Skeletal muscle tissue (tissue), 4 donors: ENCODE measurements around the gene KDM4B. TPM values are rescaled to one million over a fixed set of nuclear protein-coding genes. Genes with fewer than 3 reads are reported as not detected.

ENCODE experiments used
- H3K27ac ChIP-seq: one replicate; pipeline ENCODE4 v1.7.0; 2013; ENCODE audit warnings: mild to moderate bottlenecking, low read depth, low read length, inconsistent platforms
- H3K27me3 ChIP-seq, 3 donors: one replicate each; pipeline ENCODE4 v1.7.0; 2013; ENCODE audit warnings: low read length in 3 of 3; ENCODE audit not compliant: control insufficient read depth in 3 of 3, insufficient read depth in 3 of 3
- H3K36me3 ChIP-seq, 3 donors: one replicate each; pipeline ENCODE4 v1.7.0; 2013; ENCODE audit warnings: low read length in 3 of 3; ENCODE audit not compliant: control insufficient read depth in 3 of 3, insufficient read depth in 3 of 3
- H3K4me1 ChIP-seq, 3 donors: one replicate each; pipeline ENCODE4 v1.7.0; 2013; ENCODE audit warnings: low read length in 3 of 3, mild to moderate bottlenecking in 3 of 3; ENCODE audit not compliant: control insufficient read depth in 3 of 3, insufficient read depth in 3 of 3
- H3K4me3 ChIP-seq, 3 donors: one replicate each; pipeline ENCODE4 v1.7.0; 2013; ENCODE audit warnings: low read length in 3 of 3
- H3K9ac ChIP-seq, 3 donors: one replicate each; pipeline ENCODE4 v1.7.0; 2013; ENCODE audit warnings: low read length in 3 of 3, mild to moderate bottlenecking in 3 of 3, moderate library complexity in 2 of 3, low read depth in 1 of 3
- H3K9me3 ChIP-seq, 3 donors: one replicate each; pipeline ENCODE4 v1.7.0; 2013; ENCODE audit warnings: low read length in 3 of 3; ENCODE audit not compliant: control insufficient read depth in 3 of 3
- total RNA-seq: library from RNA; depleted of rRNA; stranded (reverse); fragments of >200 nt; gene quantifications from one replicate; pipeline ENCODE4 v1.2.3, GENCODE V29; 2014
- donor health status: Osteomylitis.

KDM4B gene
- total RNA-seq, 1 donor from 2014 or later: 11.5 TPM

DNA sequence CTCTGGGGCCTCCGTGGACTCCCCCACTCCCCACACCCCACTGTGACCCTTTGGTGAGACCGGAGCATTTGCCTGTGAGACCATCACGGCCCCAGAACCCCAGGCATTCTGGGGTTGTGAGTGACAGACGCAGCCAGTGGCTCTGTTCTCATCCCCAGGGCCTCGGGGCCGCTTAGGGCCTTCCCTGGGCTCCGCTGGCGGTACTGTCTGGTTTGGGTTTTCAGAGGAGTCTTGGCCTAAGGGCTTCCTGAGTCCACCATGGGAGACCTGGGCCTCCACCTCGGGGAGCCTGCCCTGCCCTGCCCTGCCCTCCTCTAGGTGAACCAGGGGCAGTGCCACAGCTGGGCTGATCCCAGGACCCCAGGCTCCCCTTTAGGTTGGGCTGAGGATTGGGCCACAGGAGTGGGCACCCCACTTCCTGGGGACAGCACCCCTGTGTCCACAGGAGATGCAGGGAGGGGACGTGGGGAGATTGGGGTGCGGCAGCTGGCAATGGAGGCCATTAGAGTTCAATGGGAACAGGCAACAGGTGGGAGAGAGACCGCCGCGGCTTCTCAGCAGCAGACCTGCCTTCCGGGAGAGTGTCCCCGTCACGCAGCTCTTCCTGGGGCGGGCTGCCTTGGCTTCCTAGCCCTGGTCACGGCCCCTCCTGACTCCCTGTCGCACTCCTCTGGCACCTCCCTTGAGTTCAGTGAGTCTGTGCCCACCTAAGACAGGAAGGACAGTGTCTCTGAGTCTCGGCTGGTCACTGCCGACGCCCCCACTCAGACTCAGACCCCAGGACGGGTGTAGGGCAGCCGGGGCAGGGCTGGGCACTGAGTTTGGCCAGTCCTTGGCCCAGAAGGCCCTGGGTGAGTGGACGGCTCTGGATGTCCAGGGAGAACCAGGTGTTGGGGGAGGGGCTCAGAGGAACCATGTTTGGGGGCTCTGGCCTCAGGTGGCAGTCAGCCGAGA is 164.1 kb downstream of the KDM4B start:
- no peaks in the 10 kb centered on the region for H3K9me3 ChIP-seq
- H3K36me3 ChIP-seq: peaks cover 26 to 39% (median 33%) of the 10 kb centered on the region in 3 donors
- H3K4me1 ChIP-seq: peaks cover 4 to 16% (median 14%) of the 10 kb centered on the region in 3 donors
- no peaks in the 10 kb centered on the region for H3K27me3 ChIP-seq
- no peak overlapping the region for H3K9ac ChIP-seq
- no peak overlapping the region for H3K27ac ChIP-seq
- no peak overlapping the region for H3K4me3 ChIP-seq

- H3K36me3 ChIP-seq: peaks cover 28 to 44% (median 43%) of the 10 kb centered on the region in 3 donors
Observed at GRCh38 chr19:5133986-5134595, 165.2 kb downstream of the KDM4B start.

DNA sequence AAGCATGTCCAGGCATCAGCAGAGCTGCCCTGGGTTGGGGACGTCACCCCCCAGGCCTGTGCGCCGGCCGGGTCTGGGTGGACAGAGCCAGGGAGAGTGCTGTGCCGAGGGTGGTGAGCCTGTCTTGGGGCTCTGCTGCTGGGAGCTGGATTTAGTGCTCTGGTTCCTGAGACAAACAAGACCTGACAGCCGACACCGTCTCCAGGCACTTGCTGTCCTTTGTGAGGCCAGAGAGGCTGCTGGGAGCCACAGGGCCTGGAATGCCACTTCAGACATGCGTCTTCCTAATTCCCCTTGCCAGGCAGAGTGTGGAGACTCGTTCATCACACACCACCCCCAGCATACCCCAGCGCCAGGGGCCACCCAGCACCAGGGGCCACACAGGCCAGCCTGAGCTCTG is 165.8 kb downstream of the KDM4B start:
- H3K27me3 ChIP-seq: no peaks in the 10 kb centered on the region
- H3K27ac ChIP-seq: no peak overlapping the region
- H3K4me3 ChIP-seq: no peak overlapping the region
- peaks cover 0 to 5% (median 3%) of the 10 kb centered on the region in 3 donors for H3K4me1 ChIP-seq
- peaks cover 28 to 49% (median 49%) of the 10 kb centered on the region in 3 donors for H3K36me3 ChIP-seq
- no peaks in the 10 kb centered on the region for H3K9me3 ChIP-seq
- H3K9ac ChIP-seq: no peak overlapping the region

More at GRCh38 chr19:5133986-5134595, 165.2 kb downstream of the KDM4B start:
- no peak overlapping the region for H3K4me3 ChIP-seq
- peaks cover 0 to 8% (median 5%) of the 10 kb centered on the region in 3 donors for H3K4me1 ChIP-seq
- no peaks in the 10 kb centered on the region for H3K9me3 ChIP-seq
- H3K27ac ChIP-seq: no peak overlapping the region
- H3K27me3 ChIP-seq: no peaks in the 10 kb centered on the region
- no peak overlapping the region for H3K9ac ChIP-seq

- peaks cover 0 to 5% (median 4%) of the 10 kb centered on the region in 3 donors for H3K4me1 ChIP-seq
- no peaks in the 10 kb centered on the region for H3K27me3 ChIP-seq
- no peak overlapping the region for H3K4me3 ChIP-seq
- H3K36me3 ChIP-seq: peaks cover 32 to 54% (median 52%) of the 10 kb centered on the region in 3 donors
- no peak overlapping the region for H3K9ac ChIP-seq
- H3K27ac ChIP-seq: no peak overlapping the region
- H3K9me3 ChIP-seq: no peaks in the 10 kb centered on the region
Observed at GRCh38 chr19:5136073-5136855, 167.4 kb downstream of the KDM4B start.

- Histone ChIP-seq H3K4me1 (peaks cover 0 to 5% (median 4%) of the 10 kb centered on the region in 3 donors), H3K9me3 (no peaks in the 10 kb centered on the region), H3K27ac (no peak overlapping the region), H3K36me3 (peaks cover 36 to 55% (median 50%) of the 10 kb centered on the region in 3 donors), H3K9ac (no peak overlapping the region), H3K27me3 (no peaks in the 10 kb centered on the region), H3K4me3 (no peak overlapping the region)
Observed at GRCh38 chr19:5137114-5137513, 168.2 kb downstream of the KDM4B start.

- H3K9ac ChIP-seq: no peak overlapping the region
- H3K27ac ChIP-seq: no peak overlapping the region
- no peaks in the 10 kb centered on the region for H3K9me3 ChIP-seq
- H3K4me3 ChIP-seq: no peak overlapping the region
- H3K27me3 ChIP-seq: no peaks in the 10 kb centered on the region
- H3K4me1 ChIP-seq: peaks cover 0 to 5% (median 4%) of the 10 kb centered on the region in 3 donors
- H3K36me3 ChIP-seq: peaks cover 36 to 52% (median 48%) of the 10 kb centered on the region in 3 donors
Observed at GRCh38 chr19:5137571-5138124, 168.7 kb downstream of the KDM4B start.

DNA sequence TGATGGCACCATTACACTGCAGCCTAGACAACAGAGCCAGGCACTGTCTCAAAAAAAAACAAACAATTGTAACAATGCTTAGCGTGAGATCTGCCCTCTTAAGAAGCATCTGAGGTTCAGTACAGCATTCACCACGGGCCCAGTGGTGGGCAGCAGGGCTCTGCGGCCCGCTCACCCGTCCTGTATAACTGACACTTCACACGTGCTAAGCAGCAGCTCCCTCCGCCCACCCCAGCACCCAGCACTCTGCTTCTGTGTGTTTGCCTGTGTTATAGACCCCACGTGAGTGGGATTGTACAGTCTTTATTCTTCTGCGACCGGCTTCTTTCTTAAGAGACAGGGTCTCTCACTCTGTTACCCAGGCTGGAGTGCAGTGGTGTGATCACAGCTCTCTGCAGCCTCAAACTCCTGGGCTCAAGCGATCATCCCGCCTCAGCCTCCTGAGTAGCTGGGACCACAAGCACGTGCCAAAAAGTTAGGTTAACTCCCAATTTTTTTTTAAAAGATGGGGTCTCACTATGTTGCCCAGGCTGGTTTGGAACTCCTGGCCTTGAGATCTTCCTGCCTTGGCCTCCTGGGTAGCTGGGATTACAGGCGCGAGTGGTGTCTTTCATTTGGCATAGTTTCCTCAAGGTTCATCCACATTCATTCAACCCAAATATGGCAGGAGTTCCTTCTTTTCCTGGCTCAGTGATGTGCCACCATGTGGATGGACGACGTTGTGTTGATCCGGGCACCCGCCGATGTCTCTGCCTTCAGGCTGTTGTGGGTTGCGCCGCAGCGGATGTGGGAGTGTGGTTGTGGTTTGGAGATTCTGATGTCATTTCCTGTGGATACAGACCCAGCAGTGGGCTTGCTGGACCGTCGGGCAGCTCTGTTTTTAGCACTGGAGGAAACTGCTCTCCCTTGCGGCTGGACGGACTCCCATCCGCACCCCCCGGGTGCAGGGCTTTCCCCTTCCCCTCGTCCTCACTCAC is 170.0 kb downstream of the KDM4B start:
- Histone ChIP-seq H3K9ac (no peak overlapping the region), H3K36me3 (peaks cover 34 to 55% (median 54%) of the 10 kb centered on the region in 3 donors), H3K9me3 (no peaks in the 10 kb centered on the region), H3K4me1 (peaks cover 0 to 5% (median 4%) of the 10 kb centered on the region in 3 donors), H3K4me3 (no peak overlapping the region), H3K27ac (no peak overlapping the region), H3K27me3 (no peaks in the 10 kb centered on the region)

- Histone ChIP-seq H3K36me3 (peaks cover 26 to 54% (median 51%) of the 10 kb centered on the region in 3 donors), H3K4me3 (no peak overlapping the region), H3K9me3 (no peaks in the 10 kb centered on the region), H3K9ac (no peak overlapping the region), H3K27ac (no peak overlapping the region), H3K4me1 (peaks cover 0 to 4% (median 2%) of the 10 kb centered on the region in 3 donors), H3K27me3 (no peaks in the 10 kb centered on the region)
Observed at GRCh38 chr19:5139583-5140325, 170.8 kb downstream of the KDM4B start.
